OCI-LY3 (cell line): ENCODE results near the gene CKLF.
A peak's percentile ranks its signal among the peaks of the same experiment; 100 is the strongest.

Source experiments
- H2AFZ ChIP-seq: fragments of 200-600, 300-600 bp; shearing (Covaris generic); 2 replicates; pipeline ENCODE4 v1.6.0; 2014; ENCODE audit warnings: antibody characterized with exemption, low read depth, low read length
- H3K27ac ChIP-seq: fragments of 200-600, 300-600 bp; sonication (generic); 2 replicates; pipeline ENCODE4 v1.5.1; 2014; ENCODE audit warnings: mild to moderate bottlenecking, low read length, moderate library complexity, mixed read lengths
- H3K27me3 ChIP-seq: fragments of 200-600, 300-600 bp; sonication (generic); 2 replicates; pipeline ENCODE4 v1.6.1; 2014; ENCODE audit warnings: low read depth, low read length, mixed read lengths
- H3K36me3 ChIP-seq: fragments of 200-600, 300-600 bp; sonication (generic); replicated peaks from 2 replicates; pipeline ENCODE3; 2014; ENCODE audit warnings: low read depth, low read length, mixed read lengths
- H3K4me1 ChIP-seq: fragments of 300-600, 200-600 bp; sonication (generic); 2 replicates; pipeline ENCODE4 v1.6.1; 2014; ENCODE audit warnings: low read length, mixed read lengths
- H3K4me2 ChIP-seq: fragments of 200-600, 300-600 bp; sonication (generic); 2 replicates; pipeline ENCODE4 v1.6.1; 2014; ENCODE audit warnings: low read length, mixed read lengths
- H3K4me3 ChIP-seq: fragments of 300-600, 200-600 bp; sonication (generic); 2 replicates; pipeline ENCODE4 v1.5.1; 2014; ENCODE audit warnings: antibody characterized with exemption, mild to moderate bottlenecking, low read length, moderate library complexity
- H3K79me2 ChIP-seq: fragments of 300-600, 200-600 bp; shearing (Covaris generic); 2 replicates; pipeline ENCODE4 v1.6.1; 2014; ENCODE audit warnings: mild to moderate bottlenecking, low read length, mixed read lengths
- H3K9ac ChIP-seq: fragments of 300-600, 200-600 bp; shearing (Covaris generic); 2 replicates; pipeline ENCODE4 v1.6.0; 2014; ENCODE audit warnings: mild to moderate bottlenecking, low read length, moderate library complexity
- H3K9me3 ChIP-seq: fragments of 200-600, 300-600 bp; shearing (Covaris generic); 2 replicates; pipeline ENCODE4 v1.6.1; 2014; ENCODE audit warnings: low read length, mixed read lengths; ENCODE audit not compliant: insufficient read depth
- H4K20me1 ChIP-seq: fragments of 200-600, 300-600 bp; sonication (generic); 2 replicates; pipeline ENCODE4 v1.6.1; 2016; ENCODE audit warnings: low read length, mixed read lengths; ENCODE audit not compliant: insufficient read depth
- CTCF ChIP-seq: fragments of 200-600, 300-600 bp; sonication (generic); IDR thresholded peaks from 2 replicates; pipeline ENCODE4 v1.5.1; 2014; ENCODE audit warnings: antibody characterized with exemption, low read length, low read depth
- EZH2phosphoT487 ChIP-seq: fragments of 200-600 bp; shearing (Covaris generic); IDR thresholded peaks from 2 replicates; pipeline ENCODE4 v1.6.1; 2018; ENCODE audit warnings: antibody characterized with exemption, mixed run types, low read depth

CKLF gene

GRCh38 chr16:66587881-66588600 lies 35.7 kb downstream of the CKLF start:
- H3K9me3 ChIP-seq = no peaks in the 10 kb centered on the region
- no peak overlapping the region for H3K4me3 ChIP-seq
- H3K4me2 ChIP-seq = peak overlapping the region; percentile 31
- H3K27ac ChIP-seq = no peak overlapping the region
- H3K4me1 ChIP-seq = peaks cover 27% of the 10 kb centered on the region
- H3K79me2 ChIP-seq = no peaks in the 10 kb centered on the region
- no peaks in the 10 kb centered on the region for H3K36me3 ChIP-seq
- TF ChIP-seq EZH2phosphoT487 = no peak
- TF ChIP-seq CTCF = no peak
- H3K9ac ChIP-seq = no peak overlapping the region
- H3K27me3 ChIP-seq = peaks cover 7% of the 10 kb centered on the region
- no peaks in the 10 kb centered on the region for H4K20me1 ChIP-seq
- peak overlapping the region; percentile 70 for H2AFZ ChIP-seq

GRCh38 chr16:66588981-66589713 lies 36.8 kb downstream of the CKLF start:
- Histone ChIP-seq H3K9me3 (peaks cover 4% of the 10 kb centered on the region; the same call in 1 of the 2 replicates), H3K4me2 (peak overlapping the region; percentile 65), H3K4me1 (peaks cover 29% of the 10 kb centered on the region), H3K4me3 (no peak overlapping the region), H3K9ac (peak overlapping the region; percentile 57; the same call in 1 of the 2 replicates), H2AFZ (peak overlapping the region; percentile 75; the same call in 1 of the 2 replicates), H4K20me1 (no peaks in the 10 kb centered on the region), H3K79me2 (no peaks in the 10 kb centered on the region), H3K27ac (no peak overlapping the region), H3K27me3 (peaks cover 14% of the 10 kb centered on the region), H3K36me3 (no peaks in the 10 kb centered on the region)
- TF ChIP-seq CTCF = peak; percentile 95
- no peak for TF ChIP-seq EZH2phosphoT487

- Histone ChIP-seq H3K36me3 (no peaks in the 10 kb centered on the region), H3K27ac (peak overlapping the region; percentile 1; the same call in 1 of the 2 replicates), H3K9ac (peak overlapping the region; percentile 57), H3K4me3 (peak overlapping the region; percentile 72), H3K79me2 (no peaks in the 10 kb centered on the region), H3K27me3 (peaks cover 16% of the 10 kb centered on the region), H3K9me3 (peaks cover 4% of the 10 kb centered on the region; the same call in 1 of the 2 replicates), H2AFZ (0 out of 2 replicates have a peak overlapping the region, but pooled peaks have one; percentile 23), H3K4me1 (peaks cover 41% of the 10 kb centered on the region), H3K4me2 (peak overlapping the region; percentile 65), H4K20me1 (no peaks in the 10 kb centered on the region)
- TF ChIP-seq EZH2phosphoT487 (no peak), CTCF (no peak)
Observed at GRCh38 chr16:66590322-66590721, 37.9 kb downstream of the CKLF start.

GRCh38 chr16:66591018-66591417 lies 38.6 kb downstream of the CKLF start:
- Histone ChIP-seq H3K79me2 (no peaks in the 10 kb centered on the region), H3K27ac (no peak overlapping the region), H3K4me2 (peak overlapping the region; percentile 65), H4K20me1 (no peaks in the 10 kb centered on the region), H3K9me3 (peaks cover 4% of the 10 kb centered on the region; the same call in 1 of the 2 replicates), H3K4me3 (peak overlapping the region; percentile 72; the same call in 1 of the 2 replicates), H3K9ac (peak overlapping the region; percentile 57; the same call in 1 of the 2 replicates), H3K27me3 (peaks cover 16% of the 10 kb centered on the region), H3K4me1 (peaks cover 40% of the 10 kb centered on the region), H3K36me3 (no peaks in the 10 kb centered on the region), H2AFZ (no peak overlapping the region)
- TF ChIP-seq CTCF (no peak), EZH2phosphoT487 (no peak)
